GM11168 (cell line): ENCODE results near the gene TMEM108.
"Not testable (repeated sequence)": the region's sequence is repeated elsewhere in the genome, so short reads cannot be mapped to it uniquely, and the experiment has no call there.

Experiments used
- in situ Hi-C: fragments of 300-500 bp; cut with MboI; formaldehyde crosslinking; loops from one replicate; pipeline ENCODE4 v1.12.0; 2022; ENCODE audit warnings: low sequenced_read_pairs; ENCODE audit not compliant: unreplicated experiment

TMEM108 gene

DNA sequence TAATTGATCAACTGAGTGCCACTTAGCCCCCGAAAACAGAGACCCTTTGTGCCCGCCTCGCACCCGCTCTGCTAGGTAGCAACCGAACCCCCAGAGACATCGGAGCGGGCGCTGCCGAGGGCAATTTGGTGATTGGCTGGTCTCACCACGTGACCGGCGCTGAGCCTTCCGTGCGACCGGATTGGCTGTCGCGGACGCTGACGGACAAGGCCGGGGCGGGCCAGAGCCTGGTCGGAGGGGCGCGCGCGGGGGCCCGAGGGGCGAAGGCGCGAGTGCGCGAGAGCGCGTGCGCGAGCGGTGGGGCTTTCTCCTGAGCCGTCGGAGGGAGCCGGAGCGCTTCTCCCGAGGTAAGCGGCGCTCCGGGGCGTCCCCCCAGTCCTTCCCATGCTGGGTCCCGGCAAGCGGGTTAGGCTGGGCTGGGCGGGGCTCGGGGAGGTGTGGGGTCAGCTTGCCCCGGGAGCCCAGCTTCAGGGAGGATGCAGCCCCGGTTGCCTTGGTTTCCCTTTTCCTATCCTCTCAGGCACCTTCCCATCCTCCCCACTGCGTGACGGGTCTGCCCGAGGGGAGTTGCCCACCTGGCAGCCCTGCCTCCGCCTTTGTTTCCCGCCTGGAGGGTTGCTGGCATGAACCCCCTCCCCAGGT, at the start of gene TMEM108:
TSS of gene TMEM108 (plus strand) at position 303 of the 642 bp plus-strand sequence.
- in situ Hi-C loops: no loop called here

DNA sequence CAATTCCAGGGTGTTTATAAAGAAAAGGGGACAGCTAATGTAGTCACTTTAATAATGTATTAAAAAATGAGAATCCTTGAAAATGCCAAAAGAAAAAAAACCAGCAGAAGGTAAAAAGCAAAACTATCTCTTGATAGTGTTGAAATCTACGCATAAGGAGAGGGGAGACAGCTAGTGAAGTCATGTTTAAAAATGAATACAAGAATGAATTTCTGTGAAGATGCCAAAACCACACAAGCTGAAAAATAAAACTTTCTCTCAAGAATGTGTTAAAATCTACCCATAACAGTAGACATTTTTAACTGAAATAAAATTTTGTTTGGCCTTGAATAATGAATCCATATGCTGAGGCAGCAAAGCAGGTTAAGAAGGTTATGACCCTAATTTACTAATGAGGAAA, 42.2 kb upstream of the TMEM108 start:
- in situ Hi-C loops: no loop called here

DNA sequence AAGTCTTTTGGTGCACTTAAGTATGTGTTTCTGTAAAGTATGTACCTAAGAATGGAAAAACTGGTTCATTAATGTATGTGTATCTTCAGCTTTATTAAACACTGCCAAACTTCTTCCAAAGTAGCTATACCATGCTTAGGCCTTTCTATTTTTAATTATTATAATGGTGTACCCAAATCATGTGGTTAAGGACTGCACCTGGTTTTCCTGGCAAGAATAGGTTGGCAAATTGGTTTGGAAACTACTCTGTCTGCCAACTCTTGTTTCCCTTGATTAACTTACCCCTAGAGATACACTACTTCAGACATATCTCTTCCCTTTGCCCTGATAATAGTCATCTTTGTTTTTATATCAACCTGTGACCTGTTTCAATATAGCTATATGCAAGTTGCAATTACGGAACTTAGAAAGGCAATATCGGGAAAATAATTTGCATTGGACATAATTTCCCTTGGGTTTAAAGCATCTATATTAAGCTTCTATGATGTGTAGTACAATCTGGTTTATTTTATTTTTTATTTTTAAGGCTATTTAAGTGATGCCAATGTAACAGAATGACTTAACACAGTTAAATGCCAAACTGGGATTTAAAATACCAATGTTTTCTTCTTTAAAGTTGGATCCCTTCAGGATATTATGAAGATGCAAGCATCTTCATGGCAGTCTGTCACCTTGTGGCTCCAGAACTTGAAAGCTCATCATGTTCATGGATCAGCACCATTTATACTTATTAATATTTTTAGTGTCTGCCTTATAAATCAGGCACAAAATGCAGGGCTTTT, 40.6 kb upstream of the TMEM108 start:
- in situ Hi-C loops: no loop called here

DNA sequence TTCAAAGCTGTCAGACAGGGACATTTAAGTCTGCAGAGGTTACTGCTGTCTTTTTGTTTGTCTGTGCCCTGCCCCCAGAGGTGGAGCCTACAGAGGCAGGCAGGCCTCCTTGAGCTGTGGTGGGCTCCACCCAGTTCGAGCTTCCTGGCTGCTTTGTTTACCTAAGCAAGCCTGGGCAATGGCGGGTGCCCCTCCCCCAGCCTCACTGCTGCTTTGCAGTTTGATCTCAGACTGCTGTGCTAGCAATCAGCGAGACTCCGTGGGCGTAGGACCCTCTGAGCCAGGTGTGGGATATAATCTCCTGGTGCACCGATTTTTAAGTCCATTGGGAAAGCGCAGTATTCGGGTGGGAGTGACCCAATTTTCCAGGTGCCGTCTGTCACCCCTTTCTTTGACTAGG, 33.2 kb upstream of the TMEM108 start:
- in situ Hi-C loops: not testable (repeated sequence)

DNA sequence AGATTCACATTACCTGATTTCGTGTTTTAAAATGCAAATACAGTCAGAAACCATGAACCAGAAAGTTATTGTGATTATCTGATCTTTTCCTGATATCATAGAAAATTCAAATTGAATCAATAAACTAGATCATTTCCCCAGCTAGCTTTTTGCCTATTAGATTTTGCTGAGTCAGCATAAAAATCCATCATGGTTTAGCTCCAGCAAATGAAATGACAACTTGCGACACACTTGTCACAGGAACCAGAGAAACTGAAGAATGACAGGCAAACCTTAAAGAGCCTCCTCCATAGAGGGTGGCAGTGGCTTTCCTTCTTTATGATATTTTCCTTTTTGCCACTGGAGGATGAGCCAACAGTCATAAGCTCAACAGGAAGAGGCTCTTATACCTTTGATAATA, 30.6 kb upstream of the TMEM108 start:
- in situ Hi-C loops: no loop called here

DNA sequence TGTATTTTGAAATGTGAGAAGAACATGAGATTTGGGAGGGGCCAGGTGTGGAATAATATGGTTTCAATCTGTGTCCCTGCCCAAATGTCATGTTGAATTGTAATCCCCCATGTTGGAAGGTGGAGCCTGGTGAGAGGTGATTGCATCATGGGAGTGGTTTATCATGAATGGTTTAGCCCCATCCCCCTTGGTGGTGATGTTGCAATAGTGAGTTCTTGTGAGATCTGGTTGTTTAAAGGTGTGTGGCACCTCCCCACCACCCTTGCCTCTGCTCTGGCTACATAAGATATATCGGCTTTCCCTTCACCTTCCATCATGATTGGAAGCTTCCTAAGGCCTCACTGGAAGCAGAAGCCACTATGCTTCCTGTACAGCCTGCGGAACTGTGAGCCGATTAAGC, 23.9 kb upstream of the TMEM108 start:
- in situ Hi-C loops: no loop called here

DNA sequence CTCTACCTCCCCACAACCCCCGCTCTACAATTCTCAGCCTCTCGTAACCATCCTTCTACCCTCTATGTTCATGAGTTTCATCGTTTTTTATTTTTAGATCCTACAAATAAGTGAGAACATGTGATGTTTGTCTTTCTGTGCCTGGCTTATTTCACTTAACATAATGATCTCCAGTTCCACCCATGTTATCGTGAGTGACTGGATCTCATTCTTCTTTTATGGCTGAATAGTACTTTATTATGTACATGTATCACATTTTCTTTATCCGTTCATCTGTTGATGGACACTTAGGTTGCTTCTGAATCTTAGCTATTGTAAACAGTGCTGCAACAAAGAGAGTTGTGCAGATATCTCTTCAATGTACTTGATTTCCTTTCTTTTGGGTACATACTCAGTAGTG, 22.6 kb upstream of the TMEM108 start:
- in situ Hi-C loops: not testable (repeated sequence)

DNA sequence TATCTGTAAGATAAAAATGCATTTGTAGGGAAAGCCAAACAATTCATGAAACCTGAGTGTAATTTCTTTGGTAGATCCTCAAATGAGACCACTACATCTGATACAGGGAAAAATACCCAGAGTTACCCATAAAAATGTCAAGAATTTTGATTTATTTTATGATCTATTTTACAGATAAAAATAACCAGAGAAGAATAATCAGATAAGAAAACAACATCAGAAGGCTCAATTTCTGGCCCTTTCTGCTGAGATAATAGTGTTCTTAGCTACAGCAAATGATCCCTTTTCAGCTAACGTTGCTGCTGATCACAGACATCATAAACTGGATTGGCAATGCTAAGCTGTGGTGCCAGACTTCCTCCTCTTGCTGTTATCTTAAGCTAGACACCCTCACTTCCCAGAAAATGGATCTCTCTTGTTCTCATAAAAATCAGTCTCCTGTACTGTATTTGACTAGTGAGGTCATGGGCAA, 21.3 kb upstream of the TMEM108 start:
- in situ Hi-C loops: no loop called here

DNA sequence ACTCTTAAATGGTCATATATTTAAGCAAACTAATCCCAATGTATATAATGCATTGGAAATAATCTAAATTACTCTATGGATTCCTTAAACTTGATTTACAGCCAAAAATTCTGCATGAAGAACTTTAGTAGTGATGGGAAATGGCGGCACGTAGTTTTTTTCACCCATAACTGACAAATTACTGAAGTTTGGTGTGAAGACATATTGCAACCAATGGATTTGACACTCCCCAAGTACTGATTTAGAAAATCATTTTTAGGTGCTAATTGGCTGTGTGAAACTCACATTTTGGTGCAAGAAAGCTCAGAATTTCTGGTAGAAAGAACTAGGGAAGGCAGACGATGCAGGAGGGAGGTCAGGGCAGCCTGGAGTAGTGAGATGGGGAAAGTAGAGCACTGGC, 19.3 kb upstream of the TMEM108 start:
- in situ Hi-C loops: no loop called here

DNA sequence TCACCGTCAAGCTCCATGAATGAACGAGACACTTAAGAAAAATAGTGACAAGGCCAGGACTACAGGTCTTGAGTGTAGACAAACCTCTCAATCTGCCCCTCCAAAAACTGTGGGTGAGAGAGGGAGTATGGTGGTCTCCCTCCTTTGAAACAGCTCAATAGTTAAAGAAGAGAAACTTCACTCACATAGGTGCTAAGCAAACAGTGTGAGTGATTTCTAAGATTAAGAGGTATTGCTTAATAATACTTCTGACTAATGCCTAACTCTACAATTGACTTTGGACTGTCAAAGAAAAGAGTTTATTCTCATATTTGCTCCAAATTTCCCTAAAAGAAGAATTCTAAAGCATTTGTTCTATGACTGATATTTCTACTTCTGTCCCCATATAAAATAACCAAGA, 17.0 kb upstream of the TMEM108 start:
- in situ Hi-C loops: no loop called here

DNA sequence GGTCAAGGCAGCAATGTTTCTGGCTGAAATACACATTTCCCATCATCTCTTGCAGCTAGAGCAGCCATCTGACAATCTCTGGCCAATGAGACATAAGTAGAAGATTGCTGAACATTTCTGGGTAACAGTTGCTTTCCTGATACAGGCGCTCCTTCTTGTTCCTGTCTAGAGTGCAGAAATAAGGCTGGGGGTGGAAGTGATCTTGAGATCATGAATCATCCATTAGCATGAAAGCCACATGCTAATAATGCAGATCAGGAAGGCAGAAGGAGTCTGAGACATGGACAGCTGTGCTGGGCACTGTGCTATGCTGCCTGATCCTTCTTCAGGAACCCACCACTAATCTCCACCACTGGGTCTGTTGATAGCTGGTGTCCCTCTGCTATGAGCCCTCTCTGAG, 14.8 kb upstream of the TMEM108 start:
- in situ Hi-C loops: no loop called here

DNA sequence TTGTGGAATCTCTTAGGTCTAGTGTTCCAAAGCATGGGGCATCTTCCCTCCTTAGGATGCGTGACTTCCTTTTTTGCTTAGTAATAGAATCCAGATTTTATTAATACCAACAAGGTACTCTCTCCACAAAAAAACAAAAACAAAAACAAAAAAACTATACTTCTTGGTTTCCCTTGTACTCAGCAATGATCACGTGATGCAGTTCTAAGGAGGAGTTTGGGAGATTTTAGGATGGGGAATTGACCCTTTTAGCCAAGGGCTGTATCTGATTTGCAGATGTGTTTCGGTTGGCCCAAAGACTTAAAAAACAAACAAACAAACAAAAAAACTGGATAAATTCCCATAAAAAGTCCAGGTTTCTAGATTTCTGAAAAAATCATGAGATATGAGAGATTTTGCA, 12.6 kb upstream of the TMEM108 start:
- in situ Hi-C loops: no loop called here

DNA sequence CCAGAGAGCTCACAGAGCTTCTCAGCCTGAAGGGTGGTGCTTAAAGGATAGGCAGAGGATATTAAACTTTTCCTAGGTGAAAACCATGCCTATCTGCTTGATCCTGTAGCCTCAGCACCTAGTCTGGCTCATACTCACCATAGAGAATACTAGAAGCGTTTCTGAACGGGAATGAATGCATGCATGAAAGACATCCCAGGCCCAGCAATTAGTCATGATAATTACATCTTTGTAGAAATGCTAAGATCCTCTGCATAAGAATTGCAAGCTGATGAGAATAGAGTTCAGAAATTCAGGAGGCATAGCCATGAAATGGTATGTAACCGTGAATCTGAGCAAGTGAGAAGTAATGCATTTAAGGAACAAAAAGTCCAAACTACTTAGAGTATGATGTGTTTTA, 5.9 kb upstream of the TMEM108 start:
- in situ Hi-C loops: no loop called here

DNA sequence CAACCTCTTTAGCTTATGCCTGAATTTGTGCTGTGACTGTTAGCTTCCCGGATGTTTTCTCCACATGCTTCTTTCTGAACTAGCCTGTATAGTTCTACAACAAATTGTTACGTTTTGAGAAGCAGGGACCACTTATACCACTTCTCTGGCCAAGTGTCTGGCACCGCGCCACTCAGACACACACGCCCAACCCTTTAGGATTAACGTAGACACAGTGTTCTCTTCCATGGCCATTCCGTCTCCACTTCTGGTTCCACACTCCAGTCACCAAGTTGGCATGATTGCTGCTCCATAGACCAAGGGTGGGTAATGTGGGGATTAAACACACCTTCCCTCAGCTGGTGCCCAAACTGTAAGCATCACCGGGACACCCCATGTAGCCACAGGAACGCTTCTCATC, 755 bp upstream of the TMEM108 start:
- in situ Hi-C loops: no loop called here

DNA sequence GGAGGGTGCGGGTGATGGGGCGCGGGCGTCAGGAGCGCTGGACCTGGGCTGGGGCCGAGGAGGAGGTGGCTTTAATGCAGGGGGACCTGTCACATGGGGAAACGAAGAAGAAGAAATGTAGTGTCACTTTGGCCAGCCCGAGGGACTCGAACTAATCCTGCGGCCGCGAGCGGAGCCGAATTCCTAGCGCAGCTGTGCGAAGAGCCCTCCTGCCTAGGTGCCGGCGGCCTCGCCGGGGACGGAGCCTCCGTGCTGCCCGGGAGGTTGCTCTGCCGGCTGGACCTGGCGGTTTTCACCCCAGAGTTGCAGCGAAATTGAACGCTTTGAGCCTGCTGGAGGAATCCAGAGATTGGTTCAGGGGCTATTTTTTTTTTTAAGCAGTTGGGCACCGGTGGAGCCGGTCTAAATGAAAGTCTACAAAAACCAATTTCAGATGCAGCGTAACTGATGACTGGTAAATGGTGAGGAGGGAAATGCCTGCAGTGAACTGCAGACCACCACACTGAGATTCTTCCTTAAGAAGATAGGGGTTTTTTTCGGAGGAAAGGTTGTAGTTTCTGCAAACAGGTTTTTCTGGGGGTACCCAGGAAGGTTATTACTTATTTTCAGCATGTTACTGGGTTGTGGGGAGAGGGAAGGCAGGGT, 662 bp downstream of the TMEM108 start:
- in situ Hi-C loops: no loop called here

DNA sequence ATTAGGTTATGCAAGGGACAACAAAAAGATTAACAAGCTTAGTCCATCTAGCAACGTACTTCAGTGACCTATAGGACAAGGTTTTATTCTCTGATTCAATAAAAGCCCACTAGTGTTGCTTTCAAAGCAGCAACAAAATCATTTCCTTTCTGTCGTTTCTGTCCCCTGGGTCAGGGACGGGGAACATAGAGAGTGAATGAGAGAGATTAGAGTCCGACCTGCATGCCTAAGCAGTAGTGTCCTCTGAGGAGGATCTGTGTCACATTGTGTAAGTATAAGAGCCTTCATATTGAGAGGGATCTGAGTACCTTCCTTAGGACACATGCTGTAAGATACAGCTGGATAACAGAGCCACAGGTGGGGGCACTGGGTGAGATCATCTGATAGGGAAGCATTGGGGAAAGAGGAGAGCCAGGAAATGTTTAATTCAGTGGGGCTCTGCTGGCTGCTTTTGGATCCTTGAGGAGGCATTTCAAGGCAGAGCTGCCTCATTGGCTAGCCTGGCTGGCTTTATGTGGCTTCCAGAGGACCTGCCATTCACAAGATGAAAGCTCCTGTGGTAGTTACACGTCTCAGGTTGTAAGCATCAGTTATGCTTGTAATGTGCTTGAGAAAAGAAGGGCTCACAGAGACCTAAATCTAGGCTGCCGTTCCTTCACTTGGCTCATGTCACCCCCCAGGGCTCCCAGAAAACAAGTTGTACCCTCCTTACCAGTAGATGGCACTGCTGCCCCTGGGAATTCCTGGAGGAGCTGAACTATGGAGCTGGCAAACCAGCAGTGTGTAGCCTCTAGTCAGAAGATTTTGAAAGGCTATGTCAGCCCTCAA, 2.7 kb downstream of the TMEM108 start:
- in situ Hi-C loops: loop anchor here (10.0 kb wide), 1 partner anchor 344 kb away; no protein-coding TSS in a partner anchor

DNA sequence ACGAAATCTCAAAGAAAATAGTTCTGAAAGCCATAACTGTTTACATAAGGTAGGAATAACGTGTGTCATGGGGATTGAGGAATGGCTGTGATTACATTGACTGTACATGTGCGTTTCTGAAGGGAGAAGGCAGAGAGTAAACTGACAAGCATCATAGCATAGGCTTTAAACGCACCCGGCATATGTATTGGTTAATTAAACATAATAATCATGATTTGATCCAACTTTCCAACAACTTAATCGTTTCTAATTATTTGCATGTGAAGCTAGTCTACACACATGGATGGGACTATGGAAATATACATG, 3.3 kb downstream of the TMEM108 start:
- in situ Hi-C loops: loop anchor here (10.0 kb wide), 1 partner anchor 343 kb away; no protein-coding TSS in a partner anchor

DNA sequence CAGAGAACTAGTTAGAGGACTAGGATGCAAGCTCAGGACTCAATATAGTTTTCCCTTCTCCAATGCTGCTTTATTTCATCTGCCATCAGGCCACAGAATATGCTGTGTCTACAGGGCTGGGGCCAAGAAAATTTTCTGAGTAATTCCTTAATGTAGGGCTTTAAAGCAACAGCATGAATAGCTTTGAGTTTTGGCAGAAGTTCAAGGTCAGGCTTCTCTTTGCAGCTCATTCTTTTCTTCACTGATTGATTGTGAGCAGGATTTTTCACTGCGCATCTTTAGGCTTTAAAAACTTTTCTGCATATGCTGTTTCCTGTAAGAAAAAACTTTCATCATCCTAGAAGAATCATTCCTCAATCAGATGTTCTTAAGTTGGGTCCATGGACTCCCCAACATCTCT, 4.6 kb downstream of the TMEM108 start:
- in situ Hi-C loops: loop anchor here (10.0 kb wide), 1 partner anchor 342 kb away; no protein-coding TSS in a partner anchor

DNA sequence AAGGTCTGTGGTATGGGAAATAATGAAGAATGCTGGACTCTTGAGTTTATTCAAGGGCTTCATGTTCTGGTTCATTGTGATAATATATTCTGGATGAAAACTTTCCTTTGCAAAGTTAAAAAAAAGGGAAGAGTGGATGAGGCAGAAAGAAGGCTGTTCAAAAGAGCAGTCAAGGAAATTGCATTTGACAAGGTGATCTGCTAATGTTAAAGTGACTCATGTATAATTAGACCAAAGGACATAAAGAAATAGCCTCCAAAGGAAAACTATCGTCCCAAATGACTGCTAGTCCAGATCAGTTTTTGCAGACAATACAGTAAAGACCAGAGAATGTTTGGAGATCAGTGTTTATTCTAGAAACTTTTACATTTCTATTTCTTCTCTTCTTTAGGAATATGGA, 9.8 kb downstream of the TMEM108 start:
- in situ Hi-C loops: loop anchor here (10.0 kb wide), 1 partner anchor 337 kb away; no protein-coding TSS in a partner anchor

DNA sequence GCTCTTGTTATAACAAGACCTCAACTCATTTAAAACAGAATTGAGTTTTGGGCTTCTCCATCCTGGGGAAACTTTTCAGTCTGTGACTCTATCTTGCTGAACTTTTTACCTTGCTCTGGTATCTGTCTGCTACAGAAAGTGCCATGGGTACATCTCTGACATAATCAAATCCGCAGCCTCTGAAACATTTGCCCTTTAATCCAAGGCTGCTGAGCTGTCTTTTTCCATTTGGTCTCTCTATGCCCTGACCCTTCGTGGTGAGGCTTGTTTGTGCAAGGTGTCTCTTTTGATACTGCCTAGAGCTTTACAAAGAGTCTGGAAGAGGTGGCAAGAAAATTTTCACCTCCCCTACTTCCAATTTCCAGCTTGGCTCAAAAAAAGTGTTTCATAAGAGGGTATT, 11.3 kb downstream of the TMEM108 start:
- in situ Hi-C loops: loop anchor here (10.0 kb wide), 1 partner anchor 335 kb away; no protein-coding TSS in a partner anchor
